ENCODE data around the gene KRTAP9-8.
"Not testable (repeated sequence)": the region's sequence is repeated elsewhere in the genome, so short reads cannot be mapped to it uniquely, and the experiment has no call there.

The KRTAP9-8 gene

GRCh38 chr17:41255381-41256290 lies 17.8 kb downstream of the KRTAP9-8 start, which contains the start of gene KRTAP9-9:
Gene KRTAP9-9, plus strand, starts transcription at chr17:41255384.
- DNase-seq (ENCODE audit: low read depth in 2 of 2): not testable (repeated sequence)

GRCh38 chr17:41256291-41256685 lies 18.5 kb downstream of the KRTAP9-8 start:
- no peak for DNase-seq (ENCODE audit: low read depth in 2 of 2)

- no peak for DNase-seq (ENCODE audit: low read depth in 2 of 2)
Measured at GRCh38 chr17:41258406-41258805, 20.6 kb downstream of the KRTAP9-8 start.

GRCh38 chr17:41263212-41263611 lies 25.4 kb downstream of the KRTAP9-8 start:
- no peak for DNase-seq (ENCODE audit: low read depth in 2 of 2)

- no peak for DNase-seq (ENCODE audit: low read depth in 2 of 2)
Measured at GRCh38 chr17:41264599-41264998, 26.8 kb downstream of the KRTAP9-8 start.

- DNase-seq (ENCODE audit: low read depth in 2 of 2): no peak
Measured at GRCh38 chr17:41265078-41265477, 27.3 kb downstream of the KRTAP9-8 start, which contains the start of gene KRTAP9-6. Gene KRTAP9-6, plus strand, starts transcription at chr17:41265378. Its CDS starts 0 bp downstream, at chr17:41265378.

GRCh38 chr17:41267711-41268110 lies 29.9 kb downstream of the KRTAP9-8 start:
- DNase-seq (ENCODE audit: low read depth in 2 of 2): no peak

GRCh38 chr17:41271323-41271722 lies 33.5 kb downstream of the KRTAP9-8 start:
- DNase-seq (ENCODE audit: low read depth in 2 of 2): not testable (repeated sequence)

GRCh38 chr17:41271858-41272257 lies 34.1 kb downstream of the KRTAP9-8 start:
- no peak for DNase-seq (ENCODE audit: low read depth in 2 of 2)

GRCh38 chr17:41275648-41276190 lies 37.9 kb downstream of the KRTAP9-8 start, which contains the start of gene KRTAP9-7:
Gene KRTAP9-7, plus strand, starts transcription at chr17:41275698. Its CDS starts 0 bp downstream, at chr17:41275698.
- not testable (repeated sequence) for DNase-seq (ENCODE audit: low read depth in 2 of 2)

- no peak for DNase-seq (ENCODE audit: low read depth in 2 of 2)
Measured at GRCh38 chr17:41278176-41278955, 40.6 kb downstream of the KRTAP9-8 start.

GRCh38 chr17:41284043-41284442 lies 46.2 kb downstream of the KRTAP9-8 start:
- no peak for DNase-seq (ENCODE audit: low read depth in 2 of 2)

- no peak for DNase-seq (ENCODE audit: low read depth in 2 of 2)
Measured at GRCh38 chr17:41284546-41284945, 46.7 kb downstream of the KRTAP9-8 start.

GRCh38 chr17:41287050-41287449 lies 49.3 kb downstream of the KRTAP9-8 start:
- DNase-seq (ENCODE audit: low read depth in 2 of 2): no peak
